HL-60 (cell line): Measurements from ENCODE around the gene TRIP10.
A peak's percentile ranks its signal among the peaks of the same experiment; 100 is the strongest.
"Not testable (repeated sequence)": the region's sequence is repeated elsewhere in the genome, so short reads cannot be mapped to it uniquely, and the experiment has no call there.

ENCODE experiments used
- DNase-seq, 2 experiments: peaks; one replicate each; pipeline ENCODE4 v3.0.0-alpha.2; 2010 to 2020; ENCODE audit warnings: low read depth in 1 of 2, low spot score in 1 of 2
- H3K27ac ChIP-seq: fragments of 250-450 bp; sonication (Bioruptor Pico); replicated peaks from 2 replicates; pipeline ENCODE4 v1.5.1; 2020; ENCODE audit warnings: mild to moderate bottlenecking, moderate library complexity
- H3K27me3 ChIP-seq: fragments of 250-450 bp; sonication (Bioruptor Pico); 2 replicates; pipeline ENCODE4 v1.5.1; 2021; ENCODE audit warnings: mild to moderate bottlenecking, moderate library complexity; ENCODE audit not compliant: insufficient read depth, poor library complexity, severe bottlenecking
- H3K4me3 ChIP-seq: replicated peaks from 2 replicates; pipeline ENCODE4 v1.5.1; 2011; ENCODE audit warnings: mild to moderate bottlenecking, control low read depth, low read length; ENCODE audit not compliant: insufficient read depth
- CTCF ChIP-seq: IDR thresholded peaks from one replicate; pipeline ENCODE4 v1.5.1; 2011; ENCODE audit warnings: low read length, control low read depth, inconsistent platforms; ENCODE audit not compliant: insufficient read depth
- GABPA ChIP-seq: IDR thresholded peaks from 2 replicates; pipeline ENCODE4 v1.6.1; 2012; ENCODE audit warnings: low read depth
- POLR2AphosphoS5 ChIP-seq: IDR thresholded peaks from 2 replicates; pipeline ENCODE4 v1.6.1; 2012; ENCODE audit warnings: low read depth
- REST ChIP-seq: IDR thresholded peaks from 2 replicates; pipeline ENCODE4 v1.6.1; 2012; ENCODE audit warnings: low read depth; ENCODE audit not compliant: insufficient replicate concordance
- SPI1 ChIP-seq: IDR thresholded peaks from 2 replicates; pipeline ENCODE4 v1.6.1; 2012; ENCODE audit warnings: low read depth, mild to moderate bottlenecking, borderline replicate concordance

Gene TRIP10

GRCh38 chr19:6772866-6773322 lies 33.4 kb downstream of the TRIP10 start:
- TF ChIP-seq REST (no peak), SPI1 (no peak), CTCF (no peak), POLR2AphosphoS5 (no peak; the same call in 1 of the 2 replicates), GABPA (no peak)
- DNase-seq = no peak
- H3K4me3 ChIP-seq = peak overlapping the region; percentile 87
- H3K27ac ChIP-seq = peak overlapping the region; percentile 96
- H3K27me3 ChIP-seq = no peaks in the 10 kb centered on the region

GRCh38 chr19:6773323-6773931 lies 33.9 kb downstream of the TRIP10 start:
- Histone ChIP-seq H3K4me3 (peak overlapping the region; percentile 87), H3K27ac (peak overlapping the region; percentile 96), H3K27me3 (no peaks in the 10 kb centered on the region)
- TF ChIP-seq CTCF = no peak
- TF ChIP-seq SPI1 = peak; percentile 29; the same call in 1 of the 2 replicates
- TF ChIP-seq GABPA = peak; percentile 45
- 0 out of 2 replicates have a peak, but pooled peaks have one; percentile 26 for TF ChIP-seq POLR2AphosphoS5
- no peak for TF ChIP-seq REST
- peak; percentile 82 to 88 for DNase-seq

GRCh38 chr19:6774821-6775707 lies 35.6 kb downstream of the TRIP10 start:
- peak overlapping the region; percentile 1; the same call in 1 of the 2 replicates for H3K4me3 ChIP-seq
- peak; percentile 61 to 83 for DNase-seq
- TF ChIP-seq REST (no peak), SPI1 (peak; percentile 21; the same call in 1 of the 2 replicates), GABPA (no peak), POLR2AphosphoS5 (peak; percentile 72), CTCF (no peak)
- H3K27me3 ChIP-seq = no peaks in the 10 kb centered on the region
- H3K27ac ChIP-seq = peak overlapping the region; percentile 29

- not testable (repeated sequence) for H3K27me3 ChIP-seq, H3K4me3 ChIP-seq, H3K27ac ChIP-seq, DNase-seq
These were observed 36.6 kb downstream of the TRIP10 start for GRCh38 chr19:6776045-6776444.
